Spleen (tissue), 11 donors: Measurements from ENCODE around the gene THUMPD3. TPM values are rescaled to one million over a fixed set of nuclear protein-coding genes. Genes with fewer than 3 reads are reported as not detected.

Experiments
- DNase-seq: peaks from one replicate; pipeline ENCODE4 v3.0.0-alpha.2; 2020
- H3K27ac ChIP-seq, 8 donors: fragments of 200-600 bp; sonication (generic) in 7 of 8; 1 replicate in 4 of 8; 2 replicates in 4 of 8; pipeline versions ENCODE4 v1.5.0 to v1.8.0; 2016 to 2021; ENCODE audit warnings: inconsistent platforms in 4 of 8, mild to moderate bottlenecking in 4 of 8, moderate library complexity in 1 of 8
- H3K27me3 ChIP-seq, 7 donors: fragments of 200-600 bp; sonication (generic) in 6 of 7; replicated peaks in 1 of 7; 1 replicate in 4 of 7; 2 replicates in 3 of 7; pipeline versions ENCODE4 v1.5.0 to v1.8.0; 2016 to 2021; ENCODE audit warnings: inconsistent platforms in 3 of 7, mild to moderate bottlenecking in 1 of 7
- H3K36me3 ChIP-seq, 6 donors: fragments of 200-600 bp; sonication (generic) in 5 of 6; 1 replicate in 4 of 6; 2 replicates in 2 of 6; pipeline versions ENCODE4 v1.5.0 to v1.8.0; 2016 to 2021; ENCODE audit warnings: inconsistent platforms in 2 of 6
- H3K4me1 ChIP-seq, 6 donors: fragments of 200-600 bp; sonication (generic) in 5 of 6; 1 replicate in 3 of 6; 2 replicates in 3 of 6; pipeline versions ENCODE4 v1.5.0 to v1.8.0; 2016 to 2021; ENCODE audit warnings: inconsistent platforms in 3 of 6
- H3K4me3 ChIP-seq, 8 donors: fragments of 200-600 bp; sonication (generic) in 7 of 8; 1 replicate in 4 of 8; 2 replicates in 4 of 8; pipeline versions ENCODE4 v1.5.0 to v1.8.0; 2016 to 2021; ENCODE audit warnings: inconsistent platforms in 4 of 8, mild to moderate bottlenecking in 4 of 8, moderate library complexity in 2 of 8
- H3K9me3 ChIP-seq, 8 donors: fragments of 200-600 bp; sonication (generic) in 7 of 8; 1 replicate in 4 of 8; 2 replicates in 4 of 8; pipeline versions ENCODE4 v1.5.0 to v1.8.0; 2016 to 2021; ENCODE audit warnings: inconsistent platforms in 4 of 8
- POLR2A ChIP-seq, 3 donors: fragments of 450-650 bp; IDR thresholded peaks; one replicate each; pipeline ENCODE4 v1.5.1; 2017; ENCODE audit warnings: antibody characterized with exemption in 3 of 3, mild to moderate bottlenecking in 1 of 3
- POLR2AphosphoS5 ChIP-seq, 3 donors: sonication (generic); formaldehyde crosslinking; IDR thresholded peaks; one replicate each; pipeline ENCODE4 v1.5.1; 2017; ENCODE audit warnings: antibody characterized with exemption in 3 of 3
- WGBS, 5 donors: extraction: QIAGEN DNeasy Blood & Tissue Kit in 3 of 5; methylation state at CpG; one replicate each; pipeline versions ENCODE4 v1.1.5 to v1.1.7; 2013 to 2018; 5-methylcytosine and 5-hydroxymethylcytosine counted together
- intact Hi-C: fragments of 100-400 bp; cut with DNase I; formaldehyde crosslinking; loops from one replicate; pipeline ENCODE4 v1.15.0; 2023; ENCODE audit warnings: low total_unique reads
- polyA plus RNA-seq, 3 donors: library from polyadenylated mRNA; stranded (reverse); fragments of 200-250 nt; gene quantifications; one replicate each; pipeline ENCODE4 v1.2.1, GENCODE V29; 2013
- total RNA-seq, 7 donors: library from RNA; depleted of rRNA in 3 of 7; stranded (reverse); fragments of >200 nt in 3 of 7; fragmentation: NEBNext Ultra II Directional in 4 of 7; extraction: Animal tissue kit (Norgen Biotek cat#: 25700) in 4 of 7; gene quantifications; one replicate each; pipeline versions ENCODE4 v1.1.0 to v1.2.1, GENCODE V29; 2016 to 2021
- TF ChIP-seq, protein P1 (sequence below), 11 experiments: fragments of 200-600 bp in 7 of 11; fragments of 450-650 bp in 4 of 11; sonication (generic) in 4 of 11; IDR thresholded peaks in 8 of 11; conservative IDR thresholded peaks in 3 of 11; 1 replicate in 7 of 11; 2 replicates in 4 of 11; pipeline versions ENCODE4 v1.4.0 to v1.8.0; 2016 to 2021; ENCODE audit warnings: antibody characterized with exemption in 11 of 11, inconsistent platforms in 4 of 11, mild to moderate bottlenecking in 1 of 11
- donor health status: healthy with polysubstance abuse.
- donor health status: DM: no; HTN: no; CAD: no; lungs with moderate emphysema.
- donor health status: DM: no; HTN: no; CAD: no.
- donor health status: Bipolar disorder and iron deficiency.
- donor health status: healthy.
- donor health status: DM: no; HTN: no; CAD: no.
- donor health status: DM: yes; HTN: yes; CAD: no.

Gene THUMPD3
- total and polyA plus RNA-seq, 10 donors: 16.3 to 36.8 (median 23.8) TPM

DNA sequence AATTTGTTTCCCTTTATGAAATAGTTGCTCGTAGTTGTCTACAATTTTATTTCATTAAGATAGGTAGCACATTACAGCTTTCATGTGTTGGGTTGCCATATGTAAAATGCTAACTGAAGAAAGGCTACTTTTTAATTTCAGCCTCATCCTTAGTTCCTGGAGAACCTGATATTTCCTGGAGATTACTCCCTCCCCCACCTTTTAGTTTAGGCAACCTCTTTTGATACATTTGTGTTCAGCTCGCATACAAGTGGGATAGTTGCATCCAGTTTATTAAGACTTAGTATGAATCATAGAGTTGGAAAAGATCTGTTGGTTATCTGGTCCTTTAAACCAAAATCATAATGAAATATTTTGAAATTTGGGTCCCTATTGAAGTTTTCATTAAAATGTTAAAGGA, 40.6 kb downstream of the THUMPD3 start:
- H3K27me3 ChIP-seq: no peaks in the 10 kb centered on the region
- H3K27ac ChIP-seq: no peak overlapping the region
- peaks cover 84 to 100% (median 96%) of the 10 kb centered on the region in 6 donors for H3K4me1 ChIP-seq
- no peak for TF ChIP-seq POLR2A (IDR thresholded peaks at IDR 0.05)
- no peak for TF ChIP-seq POLR2AphosphoS5 (IDR thresholded peaks at IDR 0.05)
- TF ChIP-seq, protein P1, sequence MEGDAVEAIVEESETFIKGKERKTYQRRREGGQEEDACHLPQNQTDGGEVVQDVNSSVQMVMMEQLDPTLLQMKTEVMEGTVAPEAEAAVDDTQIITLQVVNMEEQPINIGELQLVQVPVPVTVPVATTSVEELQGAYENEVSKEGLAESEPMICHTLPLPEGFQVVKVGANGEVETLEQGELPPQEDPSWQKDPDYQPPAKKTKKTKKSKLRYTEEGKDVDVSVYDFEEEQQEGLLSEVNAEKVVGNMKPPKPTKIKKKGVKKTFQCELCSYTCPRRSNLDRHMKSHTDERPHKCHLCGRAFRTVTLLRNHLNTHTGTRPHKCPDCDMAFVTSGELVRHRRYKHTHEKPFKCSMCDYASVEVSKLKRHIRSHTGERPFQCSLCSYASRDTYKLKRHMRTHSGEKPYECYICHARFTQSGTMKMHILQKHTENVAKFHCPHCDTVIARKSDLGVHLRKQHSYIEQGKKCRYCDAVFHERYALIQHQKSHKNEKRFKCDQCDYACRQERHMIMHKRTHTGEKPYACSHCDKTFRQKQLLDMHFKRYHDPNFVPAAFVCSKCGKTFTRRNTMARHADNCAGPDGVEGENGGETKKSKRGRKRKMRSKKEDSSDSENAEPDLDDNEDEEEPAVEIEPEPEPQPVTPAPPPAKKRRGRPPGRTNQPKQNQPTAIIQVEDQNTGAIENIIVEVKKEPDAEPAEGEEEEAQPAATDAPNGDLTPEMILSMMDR (IDR thresholded peaks at IDR 0.05 in 8 of 11, conservative IDR thresholded peaks at IDR 0.05 in 3 of 11): no peak
- intact Hi-C loops: no loop called here
- no peak for DNase-seq
- WGBS, 5 donors: 65 to 85% (median 75%) methylated on average over 2 of the region's 2 CpGs
- no peaks in the 10 kb centered on the region for H3K36me3 ChIP-seq
- no peak overlapping the region for H3K4me3 ChIP-seq
- H3K9me3 ChIP-seq: no peaks in the 10 kb centered on the region

DNA sequence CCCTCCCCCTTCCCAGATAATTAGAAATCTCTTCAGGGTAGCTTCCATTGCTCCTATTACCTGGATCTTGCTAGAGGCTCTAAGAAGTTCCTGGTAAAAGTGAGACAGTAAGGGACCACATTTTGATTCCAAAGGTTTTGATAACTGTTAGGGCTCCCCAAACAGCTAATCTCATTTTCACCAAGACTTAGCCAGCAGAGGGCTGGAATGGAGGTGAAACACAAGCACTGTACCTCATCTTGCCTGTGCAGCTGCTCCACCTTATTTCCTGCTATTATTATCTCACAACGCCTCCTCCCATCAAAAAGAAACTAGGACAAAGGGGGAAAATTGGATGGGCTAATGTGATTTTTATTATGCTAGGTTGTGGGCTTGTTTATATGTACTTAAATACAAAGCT, 41.8 kb downstream of the THUMPD3 start:
- TF ChIP-seq POLR2AphosphoS5 (IDR thresholded peaks at IDR 0.05): no peak
- TF ChIP-seq, protein P1 (IDR thresholded peaks at IDR 0.05 in 8 of 11, conservative IDR thresholded peaks at IDR 0.05 in 3 of 11): no peak
- no peak for TF ChIP-seq POLR2A (IDR thresholded peaks at IDR 0.05)
- no peaks in the 10 kb centered on the region for H3K27me3 ChIP-seq
- H3K36me3 ChIP-seq: no peaks in the 10 kb centered on the region
- DNase-seq: no peak
- peaks cover 77 to 100% (median 94%) of the 10 kb centered on the region in 6 donors for H3K4me1 ChIP-seq
- H3K4me3 ChIP-seq: no peak overlapping the region
- no peaks in the 10 kb centered on the region for H3K9me3 ChIP-seq
- intact Hi-C loops: no loop called here
- WGBS, 5 donors: 15 to 56% (median 26%) methylated on average over 1 of the region's 1 CpG
- H3K27ac ChIP-seq: no peak overlapping the region

DNA sequence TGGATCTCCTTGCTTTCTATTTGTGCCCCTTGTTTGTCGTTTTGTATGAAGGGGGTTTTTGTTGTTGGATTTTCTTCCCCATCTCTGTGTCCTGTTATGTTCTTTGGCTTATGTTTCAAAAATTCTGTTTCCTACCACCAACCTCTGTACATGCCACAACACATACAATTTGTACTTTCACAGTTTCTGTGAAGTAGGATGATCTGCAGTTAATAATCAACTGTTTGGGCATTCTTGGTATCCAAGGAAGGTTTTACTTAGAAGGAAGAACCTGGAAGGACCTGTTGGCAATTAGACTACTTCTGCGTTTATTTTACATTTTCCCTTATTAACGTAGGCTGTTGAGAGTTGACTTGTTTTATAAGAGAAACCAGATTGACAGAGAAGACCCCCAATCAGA, 42.9 kb downstream of the THUMPD3 start:
- no peak for DNase-seq
- H3K27ac ChIP-seq: peak overlapping the region in 1 of 8 donors; percentile 16
- no peaks in the 10 kb centered on the region for H3K9me3 ChIP-seq
- TF ChIP-seq, protein P1 (IDR thresholded peaks at IDR 0.05 in 8 of 11, conservative IDR thresholded peaks at IDR 0.05 in 3 of 11): no peak
- no peak for TF ChIP-seq POLR2AphosphoS5 (IDR thresholded peaks at IDR 0.05)
- TF ChIP-seq POLR2A (IDR thresholded peaks at IDR 0.05): no peak
- intact Hi-C loops: no loop called here
- WGBS, 5 donors: 71 to 84% (median 80%) methylated on average over 3 of the region's 3 CpGs
- peaks cover 72 to 100% (median 94%) of the 10 kb centered on the region in 6 donors for H3K4me1 ChIP-seq
- H3K27me3 ChIP-seq: no peaks in the 10 kb centered on the region
- no peaks in the 10 kb centered on the region for H3K36me3 ChIP-seq
- no peak overlapping the region for H3K4me3 ChIP-seq

DNA sequence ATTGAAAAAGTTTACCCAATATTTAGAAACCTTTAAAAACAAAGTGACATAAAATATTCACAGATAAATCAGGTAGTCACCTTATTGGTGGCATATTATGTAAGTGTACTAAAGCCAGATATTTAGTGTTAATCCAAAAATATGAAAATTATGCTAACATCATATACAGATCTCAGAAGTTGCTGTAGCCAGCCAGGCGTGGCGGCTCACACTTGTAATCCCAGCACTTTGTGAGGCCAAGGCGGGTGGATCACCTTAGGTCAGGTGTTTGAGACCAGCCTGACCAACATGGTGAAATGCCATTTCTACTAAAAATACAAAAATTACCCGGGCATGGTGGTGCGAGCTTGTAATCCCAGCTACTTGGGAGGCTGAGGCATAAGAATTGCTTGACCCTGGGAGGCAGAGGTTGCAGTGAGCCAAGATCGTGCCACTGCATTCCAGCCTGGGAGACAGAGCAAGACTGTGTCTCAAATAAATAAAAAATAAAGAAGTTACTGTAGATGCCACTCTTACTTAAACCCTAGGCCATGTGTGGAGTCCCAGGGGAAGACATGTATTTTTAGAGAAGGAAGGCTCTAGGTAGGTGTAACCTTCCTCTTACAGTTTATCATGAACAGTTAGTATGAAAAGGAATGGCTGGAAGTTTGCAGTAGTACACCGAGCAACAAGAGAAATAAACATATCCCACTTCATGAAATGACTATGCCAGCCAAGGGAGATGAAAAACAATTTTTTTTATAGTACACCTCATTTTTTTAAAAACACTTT, 44.2 kb downstream of the THUMPD3 start:
- H3K27me3 ChIP-seq: no peaks in the 10 kb centered on the region
- H3K4me1 ChIP-seq: peaks cover 64 to 100% (median 94%) of the 10 kb centered on the region in 6 donors
- intact Hi-C loops: no loop called here
- no peaks in the 10 kb centered on the region for H3K36me3 ChIP-seq
- H3K4me3 ChIP-seq: no peak overlapping the region
- H3K27ac ChIP-seq: peak overlapping the region in 2 of 8 donors; percentile 3 to 10
- H3K9me3 ChIP-seq: no peaks in the 10 kb centered on the region
- TF ChIP-seq, protein P1 (IDR thresholded peaks at IDR 0.05 in 8 of 11, conservative IDR thresholded peaks at IDR 0.05 in 3 of 11): no peak
- no peak for TF ChIP-seq POLR2A (IDR thresholded peaks at IDR 0.05)
- TF ChIP-seq POLR2AphosphoS5 (IDR thresholded peaks at IDR 0.05): no peak
- no peak for DNase-seq
- 78 to 86% (median 80%) methylated on average over 7 of the region's 7 CpGs for WGBS, 5 donors
